G401.6 (cell line): ENCODE measurements around the gene ASB10.

Experiments
- FAIRE-seq: peaks from 2 replicates; lab custom pipeline; 2012; peaks lifted over from hg19 to GRCh38; lab: Jason Lieb, UNC

ASB10 gene

GRCh38 chr7:151135866-151136843 lies 50.9 kb downstream of the ASB10 start:
- FAIRE-seq = no peak

DNA sequence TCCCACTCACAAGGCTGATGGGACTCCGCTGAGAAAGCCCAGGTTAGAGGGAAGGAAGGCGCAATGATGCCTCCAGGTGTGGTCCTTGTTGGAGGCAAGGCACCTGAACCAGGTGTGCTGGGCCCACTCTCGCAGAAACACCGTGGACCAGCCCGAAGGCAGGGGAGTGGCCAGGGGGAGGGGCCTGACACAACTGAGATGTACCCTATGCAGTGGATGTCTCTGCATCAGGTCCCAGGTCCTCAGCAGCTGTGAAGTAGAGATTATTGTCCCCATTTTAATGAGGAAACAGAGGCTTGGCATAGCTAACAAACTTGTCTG lies 51.6 kb downstream of the ASB10 start:
- FAIRE-seq = no peak

DNA sequence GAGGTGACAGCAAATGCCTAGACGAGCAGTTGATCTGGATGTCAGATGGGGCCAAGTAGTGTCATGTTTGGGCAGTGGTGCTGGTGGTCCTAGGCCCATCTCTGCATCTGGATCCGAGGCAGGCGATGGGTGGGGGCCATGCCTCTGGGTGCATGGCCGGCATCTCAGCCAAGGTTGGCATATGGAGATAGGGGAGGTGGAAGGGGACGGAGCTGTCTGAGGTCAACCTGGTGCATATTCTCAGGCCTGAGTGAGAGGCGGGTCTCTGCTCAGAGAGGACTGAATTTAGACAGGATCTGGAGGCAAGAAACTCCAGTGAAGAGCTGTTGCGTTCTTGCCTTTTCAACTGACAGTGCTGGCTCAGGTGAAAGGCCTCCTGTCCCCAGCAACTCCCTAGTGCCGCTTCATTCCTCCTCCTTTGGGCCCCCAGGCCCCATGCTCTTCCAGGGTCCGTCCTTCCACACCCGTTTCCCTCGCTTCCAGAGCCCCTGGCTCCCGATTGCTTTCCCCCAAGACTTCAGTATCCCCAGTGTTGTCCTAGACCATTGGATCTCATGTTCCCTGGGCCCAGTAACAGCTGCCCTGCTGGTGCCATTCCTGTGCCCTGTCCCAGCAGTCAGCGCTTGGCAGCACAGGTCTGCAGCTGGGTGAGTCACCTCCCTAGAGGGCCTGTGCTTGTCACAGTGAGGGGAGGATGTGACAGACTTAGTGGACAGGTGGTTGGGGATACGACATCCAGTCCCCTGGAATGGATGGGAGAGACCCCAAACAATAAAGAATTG lies 52.1 kb downstream of the ASB10 start:
- no peak for FAIRE-seq

DNA sequence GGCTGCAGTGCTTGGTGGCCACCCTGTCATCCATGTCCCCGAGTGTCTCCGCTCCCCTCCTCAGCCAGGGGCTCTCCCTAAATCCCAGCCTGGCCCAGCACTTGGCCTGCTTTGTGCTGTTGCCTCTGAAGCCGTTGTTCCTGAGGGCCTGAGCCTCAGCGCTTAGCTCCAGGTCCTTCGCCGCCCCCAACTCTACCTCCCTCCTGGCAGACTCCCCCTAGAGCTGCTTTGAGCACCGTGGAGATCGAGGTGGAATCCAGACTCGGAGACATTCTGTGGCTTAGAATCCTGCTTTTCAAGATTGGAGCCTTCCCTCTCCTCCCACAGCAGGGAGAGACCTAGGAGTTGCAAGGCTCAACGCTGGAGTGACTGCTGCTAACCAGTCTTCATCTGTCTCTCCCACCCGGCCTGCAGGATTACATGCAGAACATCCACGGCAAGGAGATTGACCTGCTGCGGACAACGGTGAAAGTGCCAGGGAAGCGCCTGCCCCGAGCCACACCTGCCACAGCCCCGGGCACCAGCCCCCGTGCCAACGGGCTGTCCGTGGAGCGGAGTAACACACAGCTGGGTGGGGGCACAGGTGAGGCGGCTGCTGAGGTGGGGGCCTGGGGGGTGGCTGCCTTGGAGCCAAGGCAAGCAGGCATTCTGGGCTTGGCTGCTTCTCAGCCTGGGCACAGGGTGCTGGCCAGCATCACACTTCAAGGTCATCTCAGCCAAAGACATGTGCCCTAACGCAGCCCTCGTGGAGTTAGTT lies 52.9 kb downstream of the ASB10 start:
- no peak for FAIRE-seq

DNA sequence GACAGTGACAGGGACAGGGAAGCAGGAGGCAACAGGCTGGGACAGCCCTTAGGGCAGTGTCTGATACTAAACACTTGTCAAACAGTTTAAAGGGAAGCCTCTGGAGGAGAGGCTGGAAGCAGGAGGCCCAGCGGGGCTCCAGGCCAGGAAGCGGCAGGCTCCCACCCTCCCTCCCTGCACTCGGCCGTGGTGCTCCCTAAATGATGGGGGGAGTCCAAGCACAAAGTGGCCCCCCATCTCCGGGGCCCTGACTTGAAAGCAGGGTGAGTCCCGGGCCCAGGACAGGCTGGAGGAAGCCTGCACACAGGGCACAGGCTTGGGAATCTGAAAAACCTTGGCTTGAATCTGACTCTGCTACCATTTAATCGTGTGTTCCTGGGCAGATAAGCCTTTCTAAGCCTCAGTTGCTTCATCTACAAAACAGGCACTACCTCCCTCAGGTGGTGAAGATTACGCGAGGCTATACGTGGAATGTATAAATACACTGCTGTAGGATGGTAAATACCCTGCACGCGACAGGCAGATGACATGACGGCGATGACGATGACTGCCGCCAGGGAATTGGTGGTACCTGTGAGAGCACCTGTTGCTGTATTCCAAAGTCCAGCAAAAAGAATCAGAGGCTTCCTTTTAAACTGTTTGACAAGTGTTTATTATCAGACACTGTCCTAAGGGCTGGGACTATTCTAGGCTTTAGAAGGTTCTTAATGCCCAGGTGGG lies 53.6 kb downstream of the ASB10 start:
- no peak for FAIRE-seq

GRCh38 chr7:151132461-151133205 lies 54.4 kb downstream of the ASB10 start:
- FAIRE-seq = no peak

DNA sequence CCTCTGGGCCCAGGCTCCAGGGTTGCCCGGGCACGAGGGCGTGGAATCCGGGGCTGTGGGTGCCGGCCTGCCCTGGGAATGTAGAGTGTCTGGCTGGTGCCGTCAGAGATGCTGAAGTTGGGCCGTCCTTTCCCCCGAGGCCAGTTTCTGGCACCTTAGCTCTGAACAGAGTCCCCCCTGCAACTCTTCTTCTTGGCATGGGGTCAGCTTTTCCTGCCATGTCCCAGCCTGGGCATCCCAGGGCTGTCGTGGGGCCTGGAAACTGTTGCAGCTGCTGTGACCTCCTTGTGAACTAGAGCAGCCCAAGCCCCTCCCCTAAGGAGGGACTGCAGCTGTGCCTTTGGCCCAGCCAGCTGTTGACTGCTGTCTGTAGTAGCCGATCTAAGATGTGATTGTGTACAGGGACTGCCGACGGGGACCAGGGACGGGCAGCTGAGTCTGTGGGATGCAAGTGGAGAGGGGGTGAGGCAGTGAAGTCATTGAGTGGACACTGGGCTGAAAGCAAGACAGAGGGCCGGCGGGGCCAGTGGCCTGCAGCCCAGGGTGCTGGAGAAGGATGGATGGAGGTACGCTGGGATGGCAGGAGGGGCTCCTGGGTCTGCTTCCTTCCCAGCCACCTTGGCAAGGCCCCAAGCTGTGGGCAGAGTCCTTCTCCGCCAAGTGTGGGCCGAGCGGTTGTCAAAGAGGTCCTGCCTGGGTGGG lies 55.3 kb downstream of the ASB10 start:
- no peak for FAIRE-seq

GRCh38 chr7:151131224-151131591 lies 55.8 kb downstream of the ASB10 start:
- no peak for FAIRE-seq

DNA sequence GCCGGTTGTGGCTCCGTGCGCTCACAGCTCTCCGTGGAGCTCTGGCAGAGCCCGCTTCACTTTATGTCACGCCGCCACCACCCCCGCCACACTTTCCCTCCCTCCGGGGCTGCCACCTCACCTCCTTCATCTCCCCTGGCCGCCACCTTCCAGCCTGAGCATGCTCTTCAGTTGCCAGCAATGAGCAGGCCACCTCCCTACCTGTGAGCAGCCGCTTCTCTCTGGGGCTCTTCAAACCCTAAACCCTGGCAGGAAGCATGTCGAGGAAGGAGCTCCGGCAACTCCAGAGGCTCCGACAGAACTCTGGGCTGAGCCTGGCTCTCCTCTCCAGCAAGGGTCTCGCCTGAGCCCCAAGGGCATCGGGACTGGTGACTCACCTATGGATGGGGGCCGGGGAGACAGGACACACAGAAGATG lies 56.3 kb downstream of the ASB10 start:
- no peak for FAIRE-seq

GRCh38 chr7:151129960-151130591 lies 57.0 kb downstream of the ASB10 start:
- no peak for FAIRE-seq

- FAIRE-seq = no peak
Measured at GRCh38 chr7:151129117-151129959, 57.7 kb downstream of the ASB10 start.

DNA sequence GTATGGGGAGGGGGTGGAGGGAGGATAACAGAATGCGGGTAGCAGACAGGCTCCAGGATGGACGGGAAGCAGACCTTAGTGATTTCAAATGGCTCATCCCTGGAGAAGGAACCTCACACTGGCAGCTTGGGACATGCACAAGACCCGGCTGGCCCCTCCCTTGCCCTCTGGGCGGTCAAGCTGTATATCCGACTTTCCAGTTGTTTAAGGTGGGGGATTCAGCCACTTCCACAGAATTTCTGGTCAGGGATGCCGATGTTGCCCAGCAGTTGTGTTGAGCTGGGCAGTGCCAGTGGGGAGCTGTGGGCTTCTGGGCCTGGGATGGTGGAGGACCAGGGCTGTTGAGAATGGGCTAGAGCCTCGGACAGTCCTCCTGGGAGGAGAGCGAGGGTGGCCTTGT lies 58.3 kb downstream of the ASB10 start:
- no peak for FAIRE-seq

DNA sequence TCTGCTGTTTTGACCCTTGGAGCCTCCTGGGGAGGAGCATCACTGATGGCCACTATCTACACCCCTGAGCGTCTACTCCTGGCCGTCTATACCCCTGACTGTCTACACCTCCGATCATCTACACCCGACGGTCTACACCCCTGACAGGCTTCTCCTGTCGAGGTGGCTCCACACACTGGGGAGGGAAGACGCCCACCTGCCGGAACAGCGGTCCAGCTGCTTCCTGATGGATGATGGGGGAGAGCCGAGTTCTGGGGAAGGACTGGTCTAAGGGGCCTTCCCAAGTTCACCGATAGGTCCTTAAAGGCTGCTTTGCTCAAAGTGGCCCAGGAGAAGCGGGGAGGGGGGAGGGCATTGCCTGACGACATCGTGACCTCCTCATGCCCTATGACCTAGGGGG lies 58.9 kb downstream of the ASB10 start:
- no peak for FAIRE-seq

- no peak for FAIRE-seq
Measured at GRCh38 chr7:151126491-151127137, 60.4 kb downstream of the ASB10 start.

- no peak for FAIRE-seq
Measured at GRCh38 chr7:151125846-151126481, 61.1 kb downstream of the ASB10 start.
